ENCODE results near the gene PRPF6.

Gene PRPF6

GRCh38 chr20:64037498-64038213 is 56.7 kb downstream of the PRPF6 start:
- DNase-seq: no peak

- DNase-seq: no peak
These were observed 57.3 kb downstream of the PRPF6 start for GRCh38 chr20:64038224-64038564.

GRCh38 chr20:64038565-64039292 is 57.8 kb downstream of the PRPF6 start:
- peak; percentile 87 for DNase-seq

GRCh38 chr20:64039293-64040160 is 58.6 kb downstream of the PRPF6 start:
- DNase-seq: no peak

- no peak for DNase-seq
These were observed 59.5 kb downstream of the PRPF6 start for GRCh38 chr20:64040231-64041039.

GRCh38 chr20:64041040-64041780 is 60.3 kb downstream of the PRPF6 start:
- no peak for DNase-seq

- no peak for DNase-seq
These were observed 60.8 kb downstream of the PRPF6 start for GRCh38 chr20:64041781-64042053.

GRCh38 chr20:64042054-64042781 is 61.3 kb downstream of the PRPF6 start:
- DNase-seq: peak; percentile 60

- DNase-seq: no peak
These were observed 62.8 kb downstream of the PRPF6 start for GRCh38 chr20:64043768-64044167.

- DNase-seq: no peak
These were observed 63.7 kb downstream of the PRPF6 start for GRCh38 chr20:64044484-64045247.

GRCh38 chr20:64045346-64046011 is 64.5 kb downstream of the PRPF6 start:
- no peak for DNase-seq

- DNase-seq: no peak
These were observed 66.1 kb downstream of the PRPF6 start for GRCh38 chr20:64047046-64047389.

- no peak for DNase-seq
These were observed 67.1 kb downstream of the PRPF6 start for GRCh38 chr20:64047968-64048401.

- DNase-seq: no peak
These were observed 67.6 kb downstream of the PRPF6 start for GRCh38 chr20:64048402-64049044.

GRCh38 chr20:64049060-64049877 is 68.3 kb downstream of the PRPF6 start, which contains the start of gene SOX18:
SOX18 (minus strand) TSS chr20:64049639; CDS start chr20:64049516, 123 bp downstream.
- DNase-seq: peak; percentile 44

- DNase-seq: no peak
These were observed 68.9 kb downstream of the PRPF6 start for GRCh38 chr20:64049878-64050260.

- no peak for DNase-seq
These were observed 69.5 kb downstream of the PRPF6 start for GRCh38 chr20:64050261-64051032.

- DNase-seq: no peak
These were observed 70.1 kb downstream of the PRPF6 start for GRCh38 chr20:64051033-64051452.

Measured in CD4-positive, alpha-beta T cell treated with Interleukin-17A for 4 hours (primary cell).